Measurements from ENCODE around the gene FREY1. TPM values are rescaled to one million over a fixed set of nuclear protein-coding genes. Genes with fewer than 3 reads are reported as not detected.
A peak's percentile ranks its signal among the peaks of the same experiment; 100 is the strongest.

The FREY1 gene
- total RNA-seq, 8 experiments from 2014 or later: 0.60 to 5.1 (median 1.7) TPM; not detected in 1

- peaks cover 0 to 19% of the 10 kb centered on the region in 2 donors for H3K4me1 ChIP-seq (replicated peaks in 1 of 2)
- ATAC-seq (replicated peaks in 6 of 8): peak in 5 of 8 experiments; percentile 20 to 59 (median 58)
- WGBS, 10 experiments: 13 to 68% (median 29%) methylated on average over 3 to 8 of the region's 12 CpGs; no CpG with 5 or more reads in 6 of the 10 experiments
- in situ Hi-C loops (cut with MboI; ENCODE audit: low pct_unique_long_range_greater_than_20kb in 2 of 9, low sequenced_read_pairs in 9 of 9, unreplicated experiment in 9 of 9): no loop called here
- H3K4me3 ChIP-seq: no peak overlapping the region
- H3K27ac ChIP-seq: no peak overlapping the region
These were observed 18.9 kb upstream of the FREY1 start for GRCh38 chr11:45926001-45926401.

DNA sequence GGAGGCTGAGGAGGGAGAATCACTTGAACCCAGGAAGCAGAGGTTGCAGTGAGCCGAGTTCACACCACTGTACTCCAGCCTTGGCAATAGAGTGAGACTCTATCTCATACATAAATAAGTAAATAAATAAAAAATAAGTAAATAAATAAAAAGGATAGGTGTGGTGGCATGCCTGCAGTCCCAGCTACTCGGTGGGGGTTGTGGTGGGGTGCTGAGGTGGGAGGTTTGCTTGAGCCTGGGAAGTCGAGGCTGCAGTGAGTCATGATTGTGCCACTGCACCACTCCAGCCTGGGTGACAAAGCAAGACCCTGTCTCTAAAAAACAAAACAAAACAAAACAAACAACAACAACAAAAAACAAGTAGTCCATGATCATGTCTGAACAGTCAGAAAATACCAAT is 18.5 kb upstream of the FREY1 start:
- Histone ChIP-seq H3K27ac (no peak overlapping the region), H3K4me3 (no peak overlapping the region), H3K4me1 (replicated peaks in 1 of 2) (peaks cover 0 to 19% of the 10 kb centered on the region in 2 donors)
- no peak for ATAC-seq (replicated peaks in 6 of 8)
- in situ Hi-C loops (cut with MboI; ENCODE audit: low pct_unique_long_range_greater_than_20kb in 2 of 9, low sequenced_read_pairs in 9 of 9, unreplicated experiment in 9 of 9): no loop called here
- 0 to 100% (median 58%) methylated on average over 1 to 3 of the region's 3 CpGs; no CpG with 5 or more reads in 4 of the 10 experiments for WGBS, 10 experiments

DNA sequence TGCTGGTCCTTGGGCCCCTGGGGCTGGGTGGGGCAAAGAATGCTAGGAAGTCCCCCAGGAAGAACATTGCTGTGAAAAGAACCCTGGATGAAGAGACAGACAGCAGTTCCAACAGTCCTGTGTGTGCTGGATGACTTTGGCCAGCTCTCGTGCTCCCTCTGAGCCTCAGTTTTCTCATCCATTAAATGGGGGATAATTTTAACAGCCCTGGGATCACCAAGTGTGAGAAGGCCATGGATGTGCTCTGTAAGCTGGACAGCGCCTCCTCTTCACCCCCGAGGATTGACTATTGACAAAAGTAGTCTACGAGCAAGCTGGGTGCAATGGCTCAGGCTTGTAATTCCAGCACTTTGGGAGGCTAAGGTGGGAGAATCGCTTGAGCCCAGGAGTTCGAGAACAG is 17.9 kb upstream of the FREY1 start:
- Histone ChIP-seq H3K4me1 (replicated peaks in 1 of 2) (peaks cover 0 to 19% of the 10 kb centered on the region in 2 donors), H3K27ac (no peak overlapping the region), H3K4me3 (no peak overlapping the region)
- ATAC-seq (replicated peaks in 6 of 8): no peak
- in situ Hi-C loops (cut with MboI; ENCODE audit: low pct_unique_long_range_greater_than_20kb in 2 of 9, low sequenced_read_pairs in 9 of 9, unreplicated experiment in 9 of 9): no loop called here
- WGBS, 10 experiments: 79 to 100% (median 84%) methylated on average over 2 to 5 of the region's 6 CpGs; no CpG with 5 or more reads in 4 of the 10 experiments

DNA sequence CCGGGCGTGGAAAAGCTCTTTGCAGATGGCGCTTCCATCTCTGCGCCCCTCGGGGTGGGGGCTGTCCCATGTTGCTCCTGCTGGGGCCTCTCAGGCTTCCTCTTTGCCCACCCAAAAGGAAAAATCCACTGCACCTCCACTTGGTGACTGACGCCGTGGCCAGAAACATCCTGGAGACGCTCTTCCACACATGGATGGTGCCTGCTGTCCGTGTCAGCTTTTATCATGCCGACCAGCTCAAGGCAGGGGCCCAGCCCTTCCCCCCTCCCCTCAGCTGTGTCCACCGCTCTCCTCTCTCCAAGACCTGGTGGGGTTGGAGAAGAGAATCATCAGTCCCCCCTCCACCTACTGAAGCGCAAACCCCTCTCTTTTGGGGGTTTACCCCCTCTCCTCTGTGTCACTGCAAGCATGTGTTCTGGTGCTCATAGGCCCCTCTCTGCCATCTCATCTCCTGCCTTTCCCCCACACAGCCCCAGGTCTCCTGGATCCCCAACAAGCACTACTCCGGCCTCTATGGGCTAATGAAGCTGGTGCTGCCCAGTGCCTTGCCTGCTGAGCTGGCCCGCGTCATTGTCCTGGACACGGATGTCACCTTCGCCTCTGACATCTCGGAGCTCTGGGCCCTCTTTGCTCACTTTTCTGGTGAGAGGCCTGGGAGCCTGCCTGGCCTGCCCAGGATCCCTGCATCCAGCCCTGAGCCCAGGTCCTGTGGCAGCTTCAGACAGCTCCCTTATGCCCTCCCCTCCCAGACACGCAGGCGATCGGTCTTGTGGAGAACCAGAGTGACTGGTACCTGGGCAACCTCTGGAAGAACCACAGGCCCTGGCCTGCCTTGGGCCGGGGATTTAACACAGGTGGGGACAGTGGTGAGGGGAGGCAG is 17.2 kb upstream of the FREY1 start:
- Histone ChIP-seq H3K27ac (no peak overlapping the region), H3K4me1 (replicated peaks in 1 of 2) (peaks cover 0 to 19% of the 10 kb centered on the region in 2 donors), H3K4me3 (no peak overlapping the region)
- WGBS, 10 experiments: 20 to 100% (median 82%) methylated on average over 1 to 5 of the region's 22 CpGs; no CpG with 5 or more reads in 6 of the 10 experiments
- in situ Hi-C loops (cut with MboI; ENCODE audit: low pct_unique_long_range_greater_than_20kb in 2 of 9, low sequenced_read_pairs in 9 of 9, unreplicated experiment in 9 of 9): no loop called here
- no peak for ATAC-seq (replicated peaks in 6 of 8)

- no CpG with 5 or more reads among the region's 73 CpGs for WGBS, 10 experiments
- Histone ChIP-seq H3K27ac (no peak within 1 kb of the TSS), H3K4me3 (peak within 1 kb of the TSS in 2 of 5 donors; percentile 9 to 25), H3K4me1 (replicated peaks in 1 of 2) (peaks cover 0 to 22% of the 10 kb centered on the region in 2 donors)
- ATAC-seq (replicated peaks in 6 of 8): peak in 1 of 8 experiments; percentile 6
- in situ Hi-C loops (cut with MboI; ENCODE audit: low pct_unique_long_range_greater_than_20kb in 2 of 9, low sequenced_read_pairs in 9 of 9, unreplicated experiment in 9 of 9): no loop called here
These were observed 15.5 kb upstream of the FREY1 start, which contains the start of gene LARGE2 for GRCh38 chr11:45922425-45923082. TSS of gene LARGE2 (plus strand) at chr11:45922656. CDS start at chr11:45922883, 227 bp downstream.

DNA sequence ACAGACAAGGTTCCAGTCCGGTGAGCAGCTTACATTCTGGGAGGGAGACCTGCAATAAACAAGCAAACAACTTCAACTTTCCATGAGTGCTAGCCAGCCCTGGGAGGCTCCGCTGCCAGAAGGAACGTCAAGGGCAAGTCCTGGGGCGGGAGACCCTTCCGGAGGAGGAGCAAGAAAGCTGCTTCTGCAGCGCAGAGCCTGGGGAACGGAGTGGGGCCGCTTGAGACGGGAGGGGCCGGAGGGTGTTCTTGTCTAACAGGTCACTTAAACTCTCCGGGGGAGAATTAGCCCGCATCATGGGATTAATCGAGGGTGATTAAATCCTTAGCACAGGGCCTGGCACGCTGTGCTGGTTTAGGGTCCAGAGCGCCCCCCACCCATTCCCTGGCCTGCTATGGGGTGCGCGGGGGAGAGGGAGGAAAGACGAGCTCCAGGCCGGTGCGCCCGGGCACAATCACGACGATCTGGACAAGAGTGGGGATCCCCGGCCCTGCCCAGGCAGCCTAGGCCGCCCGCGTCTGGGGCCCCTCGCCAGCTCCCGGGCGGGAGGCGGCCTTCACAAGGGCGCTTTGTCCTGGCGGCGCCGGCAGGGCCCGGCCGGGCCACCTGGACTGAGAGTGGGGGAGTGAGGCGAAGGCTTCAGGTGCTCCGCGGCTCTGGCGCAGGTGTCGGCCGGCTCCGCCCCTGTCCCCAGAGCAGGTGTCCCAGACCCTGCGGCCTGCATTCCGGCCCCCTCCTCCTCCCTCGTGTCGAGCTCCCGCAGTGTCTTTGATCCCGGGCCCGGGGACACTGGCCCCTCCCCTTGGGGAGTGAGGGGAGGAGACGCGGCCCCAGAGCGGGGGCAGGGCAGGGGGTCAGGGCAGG is 14.7 kb upstream of the FREY1 start:
- Histone ChIP-seq H3K4me3 (peak overlapping the region in 2 of 5 donors; percentile 9 to 25), H3K27ac (no peak overlapping the region), H3K4me1 (replicated peaks in 1 of 2) (peaks cover 3 to 25% of the 10 kb centered on the region in 2 donors)
- WGBS, 10 experiments: 15 to 100% (median 38%) methylated on average over 1 to 12 of the region's 54 CpGs; no CpG with 5 or more reads in 6 of the 10 experiments
- ATAC-seq (replicated peaks in 6 of 8): no peak
- in situ Hi-C loops (cut with MboI; ENCODE audit: low pct_unique_long_range_greater_than_20kb in 2 of 9, low sequenced_read_pairs in 9 of 9, unreplicated experiment in 9 of 9): no loop called here

- H3K4me3 ChIP-seq: no peak overlapping the region
- 67 to 85% (median 77%) methylated on average over 1 to 5 of the region's 6 CpGs; no CpG with 5 or more reads in 4 of the 10 experiments for WGBS, 10 experiments
- peaks cover 5 to 24% of the 10 kb centered on the region in 2 donors for H3K4me1 ChIP-seq (replicated peaks in 1 of 2)
- H3K27ac ChIP-seq: no peak overlapping the region
- no peak for ATAC-seq (replicated peaks in 6 of 8)
- in situ Hi-C loops (cut with MboI; ENCODE audit: low pct_unique_long_range_greater_than_20kb in 2 of 9, low sequenced_read_pairs in 9 of 9, unreplicated experiment in 9 of 9): no loop called here
These were observed 13.7 kb upstream of the FREY1 start for GRCh38 chr11:45920531-45921477.

DNA sequence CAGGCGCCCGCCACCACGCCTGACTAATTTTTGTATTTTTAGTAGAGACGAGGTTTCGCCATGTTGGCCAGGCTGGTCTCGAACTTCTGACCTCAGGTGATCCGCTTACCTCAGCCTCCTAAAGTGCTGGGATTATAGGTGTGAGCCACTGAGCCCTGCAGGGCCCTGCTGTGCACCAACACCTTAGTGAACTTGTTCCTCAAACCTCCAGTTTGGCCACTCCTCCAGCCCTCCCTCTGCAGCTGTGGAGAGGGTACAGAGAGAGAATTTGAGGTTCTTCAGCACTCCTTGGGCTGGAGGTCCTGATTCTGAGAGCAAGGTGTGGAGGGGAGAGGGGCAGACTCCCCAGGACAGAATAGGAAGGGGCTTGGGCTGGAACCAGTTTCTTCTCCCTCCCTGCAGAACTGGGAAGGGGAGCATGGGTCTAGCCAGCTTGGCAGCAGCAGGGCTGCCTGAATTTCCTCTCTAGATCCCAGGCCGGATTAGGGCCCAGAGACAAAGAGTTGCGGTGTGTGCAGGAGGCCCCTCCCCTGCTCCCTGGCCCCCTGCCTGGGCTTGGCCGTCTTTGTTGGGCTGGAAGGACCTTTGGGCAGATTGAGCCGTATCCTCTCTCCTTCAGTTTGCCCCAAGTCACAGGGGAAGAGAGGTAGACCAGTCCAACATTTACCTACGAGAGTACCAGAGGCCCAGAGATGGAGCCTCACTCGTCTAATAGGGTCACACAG is 12.9 kb upstream of the FREY1 start:
- Histone ChIP-seq H3K4me3 (no peak overlapping the region), H3K27ac (no peak overlapping the region), H3K4me1 (replicated peaks in 1 of 2) (peaks cover 5 to 22% of the 10 kb centered on the region in 2 donors)
- ATAC-seq (replicated peaks in 6 of 8): no peak
- 60 to 100% (median 85%) methylated on average over 1 to 8 of the region's 13 CpGs; no CpG with 5 or more reads in 3 of the 10 experiments for WGBS, 10 experiments
- in situ Hi-C loops (cut with MboI; ENCODE audit: low pct_unique_long_range_greater_than_20kb in 2 of 9, low sequenced_read_pairs in 9 of 9, unreplicated experiment in 9 of 9): no loop called here

DNA sequence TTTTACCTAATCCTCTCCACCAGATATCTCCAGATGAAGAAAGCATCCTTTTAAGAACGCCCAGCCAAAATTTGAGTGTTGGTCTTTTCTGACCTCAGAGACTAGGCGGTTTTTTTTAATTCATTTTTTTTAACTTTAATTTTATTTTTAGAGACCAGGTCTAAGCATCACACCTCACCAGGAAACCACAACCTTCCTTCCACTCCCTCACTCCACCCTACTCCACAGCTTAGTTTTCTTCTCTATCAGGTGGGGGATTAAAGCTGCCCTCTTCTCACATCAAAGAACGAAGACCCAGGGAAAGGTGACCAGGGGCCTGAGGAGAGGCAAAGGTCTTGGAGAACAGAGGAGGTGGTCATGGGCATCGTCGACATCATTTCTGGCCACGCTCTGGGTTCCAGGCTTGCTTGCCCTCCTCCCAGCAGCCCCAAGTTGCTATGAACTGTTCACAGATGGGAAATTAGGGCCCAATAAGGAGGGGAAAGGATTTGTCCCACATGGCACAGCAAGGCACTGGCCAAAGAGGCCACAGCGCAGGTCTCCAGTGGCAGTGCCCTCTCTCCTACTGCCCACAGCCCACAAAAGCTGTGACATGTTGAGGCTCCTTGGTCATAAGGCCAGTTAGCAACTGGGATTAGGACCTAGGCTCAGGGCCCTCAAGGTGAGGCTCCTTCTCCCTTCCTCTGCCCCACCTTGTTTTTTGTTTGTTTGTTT is 12.0 kb upstream of the FREY1 start:
- Histone ChIP-seq H3K27ac (peak overlapping the region in 1 of 2 donors; percentile 4), H3K4me1 (replicated peaks in 1 of 2) (peaks cover 5 to 22% of the 10 kb centered on the region in 2 donors), H3K4me3 (peak overlapping the region; percentile 41 to 83 (median 63))
- no peak for ATAC-seq (replicated peaks in 6 of 8)
- 0 to 63% (median 33%) methylated on average over 1 to 6 of the region's 7 CpGs for WGBS, 10 experiments
- in situ Hi-C loops (cut with MboI; ENCODE audit: low pct_unique_long_range_greater_than_20kb in 2 of 9, low sequenced_read_pairs in 9 of 9, unreplicated experiment in 9 of 9): no loop called here

GRCh38 chr11:45918331-45918941 is 11.4 kb upstream of the FREY1 start:
- Histone ChIP-seq H3K27ac (peak overlapping the region; percentile 90 to 92), H3K4me1 (replicated peaks in 1 of 2) (peaks cover 5 to 22% of the 10 kb centered on the region in 2 donors), H3K4me3 (peak overlapping the region; percentile 41 to 83 (median 63))
- WGBS, 10 experiments: 0 to 7% (median 1%) methylated on average over 2 to 17 of the region's 38 CpGs; no CpG with 5 or more reads in 3 of the 10 experiments
- peak; percentile 36 to 71 (median 63) for ATAC-seq (replicated peaks in 6 of 8)
- in situ Hi-C loops (cut with MboI; ENCODE audit: low pct_unique_long_range_greater_than_20kb in 2 of 9, low sequenced_read_pairs in 9 of 9, unreplicated experiment in 9 of 9): no loop called here
